ENCODE data around the gene C9orf153. TPM values are rescaled to one million over a fixed set of nuclear protein-coding genes. Genes with fewer than 3 reads are reported as not detected.

Gene C9orf153
- 0.08 TPM for polyA plus RNA-seq (2013, experiment 1 of 2)
- 0.07 TPM for polyA plus RNA-seq (2013, experiment 2 of 2)

DNA sequence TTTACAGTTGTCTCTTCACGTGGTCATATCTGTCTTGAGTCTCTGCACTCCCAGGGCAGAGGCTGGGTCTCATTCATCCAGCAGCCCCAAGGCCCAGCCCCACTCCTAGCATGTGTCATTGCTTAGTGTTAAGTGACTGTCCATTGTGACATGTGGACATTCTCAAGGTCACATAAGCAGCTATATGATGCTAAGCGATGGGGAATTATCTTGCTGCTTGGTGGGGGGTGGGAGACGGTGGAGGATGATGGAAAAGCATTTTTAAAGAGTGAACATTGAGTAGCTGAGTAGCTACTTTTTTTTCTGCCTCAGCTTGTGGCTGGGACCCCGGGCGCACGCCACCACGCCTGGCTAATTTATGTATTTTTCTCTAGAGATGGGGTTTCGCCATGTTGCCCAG, at the start of gene C9orf153:
C9orf153 (minus strand) TSS at position 101 of the 400 bp plus-strand sequence. CDS start 30,054 bp downstream, outside the sequence.
- WGBS, 2 donors (ENCODE audit: extremely low coverage in 2 of 2, insufficient read length in 2 of 2, insufficient replicate concordance in 1 of 2), result no CpG with 5 or more reads among the region's 8 CpGs
- Histone ChIP-seq H3K14ac (ENCODE audit: low read length) (no peak within 1 kb of the TSS), H2AK5ac (ENCODE audit: low read depth, low read length) (no peak within 1 kb of the TSS), H3K9ac (ENCODE audit: low read depth, low read length, poor library complexity) (no peak within 1 kb of the TSS), H3K27me3 (ENCODE audit: control insufficient read depth in 3 of 3, insufficient read depth in 3 of 3, low read depth in 1 of 3, low read length in 3 of 3) (no peaks in the 10 kb centered on the region), H2BK12ac (ENCODE audit: low read length) (no peak within 1 kb of the TSS), H3K4ac (ENCODE audit: low read length) (no peak within 1 kb of the TSS), H3K79me1 (ENCODE audit: low read depth, low read length) (peaks cover 2% of the 10 kb centered on the region), H3K18ac (ENCODE audit: low read length) (no peak within 1 kb of the TSS), H3K27ac (replicated peaks; ENCODE audit: low read length) (no peak within 1 kb of the TSS), H3K23ac (ENCODE audit: low read depth, low read length, poor library complexity) (no peak within 1 kb of the TSS), H3K4me1 (ENCODE audit: control insufficient read depth in 2 of 2, insufficient read depth in 1 of 2, low read depth in 1 of 2, low read length in 2 of 2) (peaks cover 11 to 20% of the 10 kb centered on the region in 2 donors), H3K36me3 (replicated peaks in 1 of 2; ENCODE audit: control insufficient read depth in 2 of 2, insufficient read depth in 2 of 2, low read length in 2 of 2) (peaks cover 0 to 17% of the 10 kb centered on the region in 2 donors), H2AFZ (ENCODE audit: low read length) (no peak within 1 kb of the TSS), H3K4me3 (ENCODE audit: low read length in 2 of 2) (no peak within 1 kb of the TSS), H2BK5ac (ENCODE audit: low read length) (no peak within 1 kb of the TSS), H3K4me2 (ENCODE audit: insufficient read depth, low read length, poor library complexity, severe bottlenecking) (no peak within 1 kb of the TSS), H4K91ac (ENCODE audit: low read depth, low read length, poor library complexity) (no peak within 1 kb of the TSS), H3K9me3 (replicated peaks in 1 of 2; ENCODE audit: control insufficient read depth in 2 of 2, insufficient read depth in 1 of 2, low read depth in 1 of 2, low read length in 2 of 2) (no peaks in the 10 kb centered on the region), H2BK120ac (ENCODE audit: low read depth, low read length) (no peak within 1 kb of the TSS), H4K8ac (ENCODE audit: low read depth, low read length) (no peak within 1 kb of the TSS), H2BK15ac (ENCODE audit: low read length) (no peak within 1 kb of the TSS)
- no peak for DNase-seq (ENCODE audit: low spot score)

DNA sequence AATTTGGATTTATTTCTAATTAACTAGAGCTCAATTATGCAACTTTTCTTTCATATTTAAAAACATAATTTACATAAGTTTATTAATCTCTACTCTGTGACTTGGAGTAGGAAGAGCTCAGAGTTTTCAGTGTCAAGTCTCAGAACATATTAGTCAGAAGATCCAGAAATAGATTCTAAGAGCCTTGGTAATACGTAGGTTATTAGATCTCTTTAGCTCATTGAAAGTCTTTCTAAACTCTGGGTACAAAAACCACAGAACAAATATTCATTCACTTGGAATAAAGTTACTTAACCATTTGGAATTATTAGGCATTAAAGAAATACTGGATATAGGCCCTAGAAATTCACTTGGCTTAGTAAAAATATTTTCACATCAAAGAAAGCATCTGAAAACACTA, 49.2 kb upstream of the C9orf153 start:
- H3K4me3 ChIP-seq (ENCODE audit: low read length in 2 of 2), result no peak overlapping the region
- no peak for DNase-seq (ENCODE audit: low spot score)
- H3K4ac ChIP-seq (ENCODE audit: low read length), result no peak overlapping the region
- no peak overlapping the region for H3K18ac ChIP-seq (ENCODE audit: low read length)
- H3K4me1 ChIP-seq (ENCODE audit: control insufficient read depth in 2 of 2, insufficient read depth in 1 of 2, low read depth in 1 of 2, low read length in 2 of 2), result no peaks in the 10 kb centered on the region
- no peak overlapping the region for H2AK5ac ChIP-seq (ENCODE audit: low read depth, low read length)
- no peak overlapping the region for H2BK12ac ChIP-seq (ENCODE audit: low read length)
- no peak overlapping the region for H2BK15ac ChIP-seq (ENCODE audit: low read length)
- H4K91ac ChIP-seq (ENCODE audit: low read depth, low read length, poor library complexity), result no peak overlapping the region
- no peaks in the 10 kb centered on the region for H3K79me1 ChIP-seq (ENCODE audit: low read depth, low read length)
- no peak overlapping the region for H2AFZ ChIP-seq (ENCODE audit: low read length)
- H4K8ac ChIP-seq (ENCODE audit: low read depth, low read length), result no peak overlapping the region
- H3K9me3 ChIP-seq (replicated peaks in 1 of 2; ENCODE audit: control insufficient read depth in 2 of 2, insufficient read depth in 1 of 2, low read depth in 1 of 2, low read length in 2 of 2), result peaks cover 0 to 4% of the 10 kb centered on the region in 2 donors
- H2BK120ac ChIP-seq (ENCODE audit: low read depth, low read length), result no peak overlapping the region
- H3K23ac ChIP-seq (ENCODE audit: low read depth, low read length, poor library complexity), result no peak overlapping the region
- no peak overlapping the region for H3K9ac ChIP-seq (ENCODE audit: low read depth, low read length, poor library complexity)
- H3K14ac ChIP-seq (ENCODE audit: low read length), result no peak overlapping the region
- H2BK5ac ChIP-seq (ENCODE audit: low read length), result no peak overlapping the region
- no peak overlapping the region for H3K27ac ChIP-seq (replicated peaks; ENCODE audit: low read length)
- H3K4me2 ChIP-seq (ENCODE audit: insufficient read depth, low read length, poor library complexity, severe bottlenecking), result no peak overlapping the region
- no peaks in the 10 kb centered on the region for H3K27me3 ChIP-seq (ENCODE audit: control insufficient read depth in 3 of 3, insufficient read depth in 3 of 3, low read depth in 1 of 3, low read length in 3 of 3)
- WGBS, 2 donors (ENCODE audit: extremely low coverage in 2 of 2, insufficient read length in 2 of 2, insufficient replicate concordance in 1 of 2), result no CpG with 5 or more reads among the region's 1 CpG
- peaks cover 9 to 85% of the 10 kb centered on the region in 2 donors for H3K36me3 ChIP-seq (replicated peaks in 1 of 2; ENCODE audit: control insufficient read depth in 2 of 2, insufficient read depth in 2 of 2, low read length in 2 of 2)

DNA sequence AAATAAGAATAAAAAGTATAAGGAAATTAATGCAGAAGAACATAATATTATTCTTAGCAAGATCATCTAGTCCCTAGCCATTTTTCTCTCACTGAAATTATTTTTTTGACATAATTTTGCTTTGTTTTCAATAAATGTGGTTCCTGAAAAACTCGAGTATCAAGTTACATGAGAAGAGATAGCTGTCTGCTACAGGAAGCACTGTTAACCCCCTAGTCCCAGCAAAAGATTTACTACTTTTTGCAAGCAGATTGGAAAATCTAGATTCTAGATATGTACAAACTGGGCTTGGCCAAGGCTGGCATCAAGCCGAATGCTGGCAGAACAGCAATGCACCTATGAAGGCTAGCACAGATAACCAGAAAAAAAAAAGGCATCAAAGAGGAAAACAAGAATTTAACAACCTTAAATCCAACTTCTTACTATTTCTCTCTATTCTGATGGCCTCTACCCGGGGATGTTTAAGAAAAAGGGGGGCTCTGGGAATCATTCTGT, 44.8 kb upstream of the C9orf153 start:
- Histone ChIP-seq H4K8ac (ENCODE audit: low read depth, low read length) (no peak overlapping the region), H3K4ac (ENCODE audit: low read length) (no peak overlapping the region), H3K27ac (replicated peaks; ENCODE audit: low read length) (no peak overlapping the region), H3K9me3 (replicated peaks in 1 of 2; ENCODE audit: control insufficient read depth in 2 of 2, insufficient read depth in 1 of 2, low read depth in 1 of 2, low read length in 2 of 2) (no peaks in the 10 kb centered on the region), H3K9ac (ENCODE audit: low read depth, low read length, poor library complexity) (no peak overlapping the region), H3K79me1 (ENCODE audit: low read depth, low read length) (no peaks in the 10 kb centered on the region), H4K91ac (ENCODE audit: low read depth, low read length, poor library complexity) (no peak overlapping the region), H2BK12ac (ENCODE audit: low read length) (no peak overlapping the region), H2BK5ac (ENCODE audit: low read length) (no peak overlapping the region), H2BK120ac (ENCODE audit: low read depth, low read length) (no peak overlapping the region), H2AK5ac (ENCODE audit: low read depth, low read length) (no peak overlapping the region), H3K27me3 (ENCODE audit: control insufficient read depth in 3 of 3, insufficient read depth in 3 of 3, low read depth in 1 of 3, low read length in 3 of 3) (no peaks in the 10 kb centered on the region), H3K4me3 (ENCODE audit: low read length in 2 of 2) (no peak overlapping the region), H3K36me3 (replicated peaks in 1 of 2; ENCODE audit: control insufficient read depth in 2 of 2, insufficient read depth in 2 of 2, low read length in 2 of 2) (peaks cover 6 to 100% of the 10 kb centered on the region in 2 donors), H3K23ac (ENCODE audit: low read depth, low read length, poor library complexity) (no peak overlapping the region), H3K14ac (ENCODE audit: low read length) (no peak overlapping the region), H3K18ac (ENCODE audit: low read length) (no peak overlapping the region), H2AFZ (ENCODE audit: low read length) (no peak overlapping the region), H2BK15ac (ENCODE audit: low read length) (no peak overlapping the region), H3K4me2 (ENCODE audit: insufficient read depth, low read length, poor library complexity, severe bottlenecking) (no peak overlapping the region), H3K4me1 (ENCODE audit: control insufficient read depth in 2 of 2, insufficient read depth in 1 of 2, low read depth in 1 of 2, low read length in 2 of 2) (peaks cover 1 to 3% of the 10 kb centered on the region in 2 donors)
- DNase-seq (ENCODE audit: low spot score), result no peak
- no CpG with 5 or more reads among the region's 3 CpGs for WGBS, 2 donors (ENCODE audit: extremely low coverage in 2 of 2, insufficient read length in 2 of 2, insufficient replicate concordance in 1 of 2)

DNA sequence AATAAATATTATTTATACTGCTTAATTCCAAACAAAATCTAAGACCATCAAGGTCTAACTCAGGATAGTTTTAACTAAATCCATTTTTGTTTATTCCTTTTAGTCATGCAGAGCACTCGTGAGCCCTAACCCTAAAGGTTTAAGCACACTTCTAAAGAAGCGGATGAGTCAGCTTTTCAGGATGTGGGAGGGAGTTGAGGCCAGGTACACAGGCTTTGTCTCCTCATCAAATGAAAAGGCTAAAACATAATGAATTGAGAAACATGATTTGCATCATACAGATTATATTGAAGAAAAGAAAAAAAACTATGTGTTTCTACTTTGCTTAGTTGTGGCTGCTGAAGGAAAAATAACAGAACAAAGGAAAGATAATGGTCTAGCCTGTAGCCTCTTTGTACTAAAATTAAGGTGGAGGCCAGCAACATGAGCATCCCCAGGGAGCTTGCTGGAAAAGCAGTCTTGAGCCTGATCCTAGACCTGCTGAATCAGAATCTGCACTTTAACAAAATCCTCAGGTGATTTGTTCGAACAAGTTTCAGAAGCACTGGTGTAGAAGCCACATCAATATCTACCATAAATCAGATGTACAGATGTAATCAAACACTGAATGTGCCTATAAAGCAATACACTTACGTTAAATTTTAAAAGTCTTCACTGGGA, 44.0 kb upstream of the C9orf153 start:
- no peaks in the 10 kb centered on the region for H3K9me3 ChIP-seq (replicated peaks in 1 of 2; ENCODE audit: control insufficient read depth in 2 of 2, insufficient read depth in 1 of 2, low read depth in 1 of 2, low read length in 2 of 2)
- no peak overlapping the region for H3K27ac ChIP-seq (replicated peaks; ENCODE audit: low read length)
- H4K8ac ChIP-seq (ENCODE audit: low read depth, low read length), result no peak overlapping the region
- H3K4ac ChIP-seq (ENCODE audit: low read length), result no peak overlapping the region
- no peak overlapping the region for H3K23ac ChIP-seq (ENCODE audit: low read depth, low read length, poor library complexity)
- H3K18ac ChIP-seq (ENCODE audit: low read length), result no peak overlapping the region
- no CpG with 5 or more reads among the region's 4 CpGs for WGBS, 2 donors (ENCODE audit: extremely low coverage in 2 of 2, insufficient read length in 2 of 2, insufficient replicate concordance in 1 of 2)
- no peak overlapping the region for H3K14ac ChIP-seq (ENCODE audit: low read length)
- no peak overlapping the region for H3K4me3 ChIP-seq (ENCODE audit: low read length in 2 of 2)
- DNase-seq (ENCODE audit: low spot score), result no peak
- no peaks in the 10 kb centered on the region for H3K27me3 ChIP-seq (ENCODE audit: control insufficient read depth in 3 of 3, insufficient read depth in 3 of 3, low read depth in 1 of 3, low read length in 3 of 3)
- H3K4me1 ChIP-seq (ENCODE audit: control insufficient read depth in 2 of 2, insufficient read depth in 1 of 2, low read depth in 1 of 2, low read length in 2 of 2), result peaks cover 1 to 3% of the 10 kb centered on the region in 2 donors
- no peak overlapping the region for H4K91ac ChIP-seq (ENCODE audit: low read depth, low read length, poor library complexity)
- no peak overlapping the region for H2BK120ac ChIP-seq (ENCODE audit: low read depth, low read length)
- H2BK12ac ChIP-seq (ENCODE audit: low read length), result no peak overlapping the region
- no peak overlapping the region for H3K9ac ChIP-seq (ENCODE audit: low read depth, low read length, poor library complexity)
- H3K36me3 ChIP-seq (replicated peaks in 1 of 2; ENCODE audit: control insufficient read depth in 2 of 2, insufficient read depth in 2 of 2, low read length in 2 of 2), result peaks cover 9 to 100% of the 10 kb centered on the region in 2 donors
- no peaks in the 10 kb centered on the region for H3K79me1 ChIP-seq (ENCODE audit: low read depth, low read length)
- H3K4me2 ChIP-seq (ENCODE audit: insufficient read depth, low read length, poor library complexity, severe bottlenecking), result no peak overlapping the region
- no peak overlapping the region for H2BK15ac ChIP-seq (ENCODE audit: low read length)
- no peak overlapping the region for H2AK5ac ChIP-seq (ENCODE audit: low read depth, low read length)
- H2BK5ac ChIP-seq (ENCODE audit: low read length), result no peak overlapping the region
- H2AFZ ChIP-seq (ENCODE audit: low read length), result no peak overlapping the region

All from neuronal stem cell (in vitro differentiated cells).